Activated T-cell treated with anti-CD3 and anti-CD28 coated beads, Interleukin-2, amount 50 U/mL, for 1 hour (primary cell): ENCODE measurements around the gene TBC1D14.
"Not testable (repeated sequence)": the region's sequence is repeated elsewhere in the genome, so short reads cannot be mapped to it uniquely, and the experiment has no call there.

Source experiments
- DNase-seq: peaks from one replicate; pipeline ENCODE4 v3.0.0-alpha.2; 2020

Gene TBC1D14

GRCh38 chr4:7067452-7068278 is 158.0 kb downstream of the TBC1D14 start, which contains the start of gene GRPEL1:
TSS of gene GRPEL1 (minus strand) at chr4:7068064. CDS start at chr4:7068032, 32 bp downstream.
- no peak for DNase-seq

DNA sequence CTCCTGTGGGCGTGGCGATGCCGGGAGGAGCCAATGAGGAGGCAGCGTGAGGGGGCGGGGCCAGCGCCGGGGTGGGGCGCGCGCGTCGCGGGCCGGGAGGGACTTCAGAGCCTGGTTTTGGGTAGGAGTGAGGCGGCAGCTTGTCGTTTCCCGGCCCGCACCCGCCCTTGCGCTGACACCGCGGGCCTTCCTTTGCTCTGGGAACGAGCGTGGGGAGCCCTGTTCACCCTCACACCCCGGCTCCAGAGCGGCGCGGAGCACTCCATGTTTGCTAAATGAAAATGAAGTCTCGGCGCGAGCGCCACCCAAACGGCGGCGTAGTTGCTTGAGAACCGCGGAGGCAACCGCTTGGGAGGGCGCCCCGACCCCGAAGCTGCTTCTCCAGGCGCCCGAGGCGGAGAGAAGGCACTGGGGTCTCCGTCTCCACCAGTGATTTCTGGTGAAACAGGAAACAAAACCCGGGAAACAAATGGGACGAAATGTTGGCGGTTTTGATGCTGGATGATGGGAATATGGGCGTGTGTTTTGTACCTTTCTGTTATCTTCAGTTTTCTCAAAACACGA is 158.7 kb downstream of the TBC1D14 start:
- peak; percentile 100 for DNase-seq

DNA sequence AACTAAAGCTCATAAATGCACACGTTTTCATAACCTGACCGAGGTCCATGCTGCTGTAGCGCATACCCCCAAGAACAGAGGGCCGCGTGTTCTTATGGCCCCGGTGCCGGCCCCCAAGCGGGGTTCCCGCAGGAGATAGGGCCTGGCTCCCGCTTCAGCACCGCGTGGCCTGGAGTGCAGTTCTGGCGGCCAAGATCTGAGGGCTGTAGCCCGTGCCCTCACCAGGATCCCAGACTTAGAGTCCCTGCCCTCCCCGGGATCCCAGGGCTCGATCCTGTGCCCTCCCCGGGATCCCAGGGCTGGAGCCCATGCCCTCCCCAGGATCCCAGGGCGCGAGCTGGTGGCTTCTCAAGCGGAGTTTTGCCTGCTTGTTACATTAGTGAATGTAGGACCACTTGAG is 159.3 kb downstream of the TBC1D14 start:
- no peak for DNase-seq

DNA sequence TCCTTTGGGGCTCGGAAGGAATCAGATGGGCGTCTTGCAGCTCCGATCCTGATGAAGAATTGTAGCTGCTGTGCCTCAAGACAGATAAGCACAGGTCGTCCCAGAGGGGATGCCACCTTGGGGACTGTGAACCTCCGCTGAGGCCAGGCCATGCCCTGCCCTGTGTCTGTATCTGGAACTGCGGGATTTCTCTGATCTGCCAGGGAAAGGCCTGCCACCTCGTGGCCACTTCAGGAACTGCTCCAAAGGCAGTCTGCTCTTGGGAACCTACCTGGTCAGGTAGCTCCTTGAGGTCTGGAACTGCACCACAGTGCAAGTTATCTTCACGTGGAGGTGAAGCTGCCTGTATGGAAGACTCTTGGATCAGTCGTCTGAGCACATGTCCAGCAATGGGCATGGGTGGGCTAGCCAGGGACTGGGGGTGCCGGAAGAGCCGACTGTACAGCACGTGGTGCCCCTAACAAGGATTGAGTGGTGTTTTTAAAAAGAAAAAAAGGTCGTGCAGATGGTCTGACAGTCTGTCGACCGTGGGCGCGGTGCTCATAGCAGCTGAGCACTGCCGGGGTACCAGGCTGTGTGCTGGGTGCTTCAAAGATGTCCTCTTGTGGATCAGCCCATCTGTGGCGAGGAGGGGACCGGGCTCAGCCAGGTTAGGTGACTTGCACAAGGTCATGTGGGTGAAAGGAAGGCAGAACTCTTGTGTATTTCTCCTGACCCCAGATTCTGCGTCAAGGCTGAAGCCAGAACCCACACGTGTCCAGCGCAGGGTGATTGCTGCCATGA is 161.3 kb downstream of the TBC1D14 start:
- DNase-seq: peak; percentile 92

- DNase-seq: no peak
Measured at GRCh38 chr4:7073059-7073458, 163.4 kb downstream of the TBC1D14 start.

DNA sequence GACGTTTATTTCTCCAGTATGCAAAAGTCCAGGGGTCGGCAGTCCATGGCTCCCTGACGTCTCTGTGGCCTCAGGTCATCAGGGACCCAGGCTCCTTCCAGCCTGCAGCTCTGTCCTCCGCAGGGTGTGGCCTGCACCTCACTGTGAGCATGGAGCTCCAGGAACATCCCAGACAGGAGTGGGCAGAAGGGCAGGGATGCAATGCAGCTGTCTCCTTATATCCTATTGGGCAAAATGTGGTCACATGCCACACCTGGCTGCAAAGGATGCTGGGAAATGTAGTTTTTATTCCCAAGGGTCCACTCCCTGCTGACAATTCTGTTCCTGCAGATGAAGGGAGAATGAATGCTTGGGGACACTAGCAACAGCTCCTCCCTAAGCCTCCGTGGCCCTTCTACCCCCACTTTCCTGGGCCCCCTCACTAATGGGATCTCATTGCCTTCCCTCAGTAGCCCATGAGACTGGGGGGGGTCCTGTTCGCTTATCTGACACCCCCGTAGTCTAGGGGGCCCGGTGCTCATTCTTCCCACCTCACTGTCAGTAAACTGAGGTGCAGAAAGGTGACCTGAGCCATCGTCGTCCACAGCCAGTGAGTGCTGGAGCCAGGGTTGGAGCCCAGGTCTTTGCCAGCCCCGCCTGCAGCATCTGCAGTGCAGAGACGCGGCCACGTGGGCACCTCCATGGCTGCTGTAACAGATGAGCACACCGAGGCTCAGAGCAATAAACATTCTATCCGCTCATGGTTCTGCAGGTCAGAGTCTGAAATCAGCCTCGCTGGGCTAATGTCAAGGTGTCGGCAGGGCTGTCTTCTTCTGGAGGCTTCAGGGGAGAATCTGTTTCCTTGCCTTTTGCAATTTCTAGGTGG is 164.1 kb downstream of the TBC1D14 start:
- no peak for DNase-seq

DNA sequence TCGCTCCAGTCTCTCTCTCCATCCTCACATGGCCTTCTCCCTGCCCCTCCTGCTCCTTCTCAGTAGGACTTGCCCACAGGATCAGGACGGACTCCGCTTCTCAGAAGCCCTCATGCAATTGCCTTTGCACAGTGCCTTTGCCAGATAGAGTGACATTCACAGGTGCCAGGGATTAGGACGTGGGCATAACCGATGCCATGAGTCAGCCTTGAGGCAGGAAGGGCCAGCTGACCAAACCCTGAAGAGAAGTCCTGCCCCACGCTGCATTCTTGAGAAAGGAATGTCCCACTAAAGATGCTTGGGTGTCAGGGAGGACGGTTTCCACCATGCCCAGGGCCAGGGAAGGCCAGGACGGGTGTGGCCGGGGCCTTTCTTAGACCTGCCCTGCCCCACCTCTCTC is 164.8 kb downstream of the TBC1D14 start:
- no peak for DNase-seq

DNA sequence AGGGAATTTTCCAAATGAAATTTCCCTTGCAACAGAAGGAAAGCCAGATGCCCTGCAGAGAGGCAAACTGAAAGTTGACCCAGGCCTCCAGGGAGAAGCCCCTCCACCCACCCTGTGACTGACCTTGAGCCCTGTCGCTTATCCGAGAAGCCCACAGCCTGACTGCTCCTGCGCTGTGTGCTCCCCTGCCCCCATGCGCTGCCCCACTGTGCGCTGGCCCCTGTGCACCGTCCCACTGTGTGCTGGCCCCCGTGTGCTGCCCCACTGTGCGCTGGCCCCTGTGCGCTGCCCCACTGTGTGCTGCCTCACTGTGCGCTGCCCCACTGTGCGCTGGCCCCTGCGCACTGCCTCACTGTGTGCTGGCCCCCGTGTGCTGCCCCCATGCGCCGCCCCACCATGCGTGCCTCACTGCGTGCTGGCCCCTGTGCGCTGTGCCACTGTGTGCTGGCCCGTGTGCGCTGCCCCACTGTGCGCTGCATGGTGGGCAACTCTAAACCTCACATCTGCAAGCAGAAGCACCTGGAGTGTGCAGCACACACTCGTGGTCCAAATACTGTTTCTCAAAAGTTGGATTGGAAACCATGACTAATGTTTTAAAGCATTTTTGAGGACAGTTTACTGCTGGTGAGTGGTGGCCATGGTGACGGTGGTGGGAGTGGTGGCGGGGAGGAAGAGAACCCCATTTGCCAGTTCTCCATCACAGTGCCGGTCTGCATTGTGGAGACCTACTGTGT is 166.5 kb downstream of the TBC1D14 start:
- DNase-seq: no peak

GRCh38 chr4:7076696-7077082 is 167.1 kb downstream of the TBC1D14 start:
- no peak for DNase-seq

- DNase-seq: no peak
Measured at GRCh38 chr4:7077371-7077770, 167.7 kb downstream of the TBC1D14 start.

- DNase-seq: no peak
Measured at GRCh38 chr4:7078025-7078424, 168.4 kb downstream of the TBC1D14 start.

GRCh38 chr4:7079483-7079882 is 169.9 kb downstream of the TBC1D14 start:
- DNase-seq: not testable (repeated sequence)

- DNase-seq: not testable (repeated sequence)
Measured at GRCh38 chr4:7079909-7080308, 170.3 kb downstream of the TBC1D14 start.
